ENCODE data around the gene SYT9. TPM values are rescaled to one million over a fixed set of nuclear protein-coding genes. Genes with fewer than 3 reads are reported as not detected.

The SYT9 gene
- total RNA-seq, 1 donor from 2014 or later: 0.16 TPM

DNA sequence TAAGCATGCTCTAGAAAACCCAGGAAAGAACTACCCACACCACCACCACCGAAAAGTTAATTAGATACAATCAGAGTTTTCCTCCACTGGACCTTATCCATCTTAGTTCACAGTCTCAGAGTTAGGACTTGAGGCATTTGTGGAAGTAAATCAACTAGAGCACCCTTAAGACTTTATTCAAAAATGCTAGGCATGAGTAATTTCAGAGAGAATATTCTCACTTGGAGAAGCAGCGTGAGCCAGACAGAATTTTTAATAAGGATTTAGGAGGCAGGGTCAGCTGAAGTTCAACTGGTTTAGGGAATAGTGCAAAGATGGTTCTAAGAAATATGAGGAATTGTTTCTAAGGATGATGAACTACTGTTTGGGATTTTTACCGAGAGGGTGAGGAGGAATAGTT is 232.4 kb downstream of the SYT9 start:
- no peaks in the 10 kb centered on the region for H3K36me3 Mint-ChIP-seq (ENCODE audit: low read depth, unreplicated experiment)
- no peak for FAIRE-seq
- H4K20me1 ChIP-seq (ENCODE audit: insufficient read depth, low read length): no peaks in the 10 kb centered on the region

DNA sequence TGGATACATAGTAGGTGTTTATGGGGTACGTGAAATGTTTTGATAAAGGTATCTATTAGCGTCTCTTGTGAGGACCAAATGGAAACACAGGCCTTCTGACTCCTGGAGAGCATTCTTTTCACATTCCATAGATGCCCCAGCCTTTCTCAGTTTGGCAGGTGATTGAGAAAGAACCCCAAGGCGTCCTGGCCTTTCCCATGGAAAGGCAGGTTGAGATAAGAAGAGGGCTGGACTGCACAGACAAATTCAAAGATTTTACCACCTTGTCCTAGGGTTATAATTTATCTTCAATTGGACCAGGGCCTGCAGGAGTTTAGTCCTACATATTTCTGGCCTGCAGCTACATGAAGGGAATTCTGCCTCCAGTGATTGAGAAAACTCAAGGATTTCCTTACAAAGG is 232.9 kb downstream of the SYT9 start:
- Mint-ChIP-seq H3K4me1 (ENCODE audit: low read depth, unreplicated experiment) (no peaks in the 10 kb centered on the region), H3K27ac (ENCODE audit: unreplicated experiment) (no peak overlapping the region), H3K27me3 (ENCODE audit: low read depth, unreplicated experiment) (no peaks in the 10 kb centered on the region), H3K4me3 (ENCODE audit: unreplicated experiment) (no peak overlapping the region), H3K9me3 (ENCODE audit: unreplicated experiment) (no peaks in the 10 kb centered on the region), H3K36me3 (ENCODE audit: low read depth, unreplicated experiment) (no peaks in the 10 kb centered on the region)
- Histone ChIP-seq H2AFZ (ENCODE audit: low read depth, low read length) (no peak overlapping the region), H3K79me2 (ENCODE audit: insufficient read depth, low read length) (no peaks in the 10 kb centered on the region), H4K20me1 (ENCODE audit: insufficient read depth, low read length) (no peaks in the 10 kb centered on the region), H3K4me1 (ENCODE audit: insufficient read depth, low read length) (no peaks in the 10 kb centered on the region), H3K27me3 (ENCODE audit: insufficient read depth, low read length) (no peaks in the 10 kb centered on the region), H3K4me3 (ENCODE audit: insufficient read depth, low read depth, low read length) (no peak overlapping the region), H3K36me3 (ENCODE audit: insufficient read depth, low read length) (no peaks in the 10 kb centered on the region), H3K27ac (ENCODE audit: low read depth, low read length) (no peak overlapping the region), H3K9me3 (ENCODE audit: insufficient read depth, low read depth, low read length) (no peaks in the 10 kb centered on the region), H3K9ac (ENCODE audit: low read length) (no peak overlapping the region), H3K4me2 (ENCODE audit: low read length) (no peak overlapping the region)
- no peak for DNase-seq (ENCODE audit: low read depth)
- no peak for TF ChIP-seq EZH2 (IDR thresholded peaks at IDR 0.05; ENCODE audit: insufficient read depth, low read length)
- TF ChIP-seq, protein P1, sequence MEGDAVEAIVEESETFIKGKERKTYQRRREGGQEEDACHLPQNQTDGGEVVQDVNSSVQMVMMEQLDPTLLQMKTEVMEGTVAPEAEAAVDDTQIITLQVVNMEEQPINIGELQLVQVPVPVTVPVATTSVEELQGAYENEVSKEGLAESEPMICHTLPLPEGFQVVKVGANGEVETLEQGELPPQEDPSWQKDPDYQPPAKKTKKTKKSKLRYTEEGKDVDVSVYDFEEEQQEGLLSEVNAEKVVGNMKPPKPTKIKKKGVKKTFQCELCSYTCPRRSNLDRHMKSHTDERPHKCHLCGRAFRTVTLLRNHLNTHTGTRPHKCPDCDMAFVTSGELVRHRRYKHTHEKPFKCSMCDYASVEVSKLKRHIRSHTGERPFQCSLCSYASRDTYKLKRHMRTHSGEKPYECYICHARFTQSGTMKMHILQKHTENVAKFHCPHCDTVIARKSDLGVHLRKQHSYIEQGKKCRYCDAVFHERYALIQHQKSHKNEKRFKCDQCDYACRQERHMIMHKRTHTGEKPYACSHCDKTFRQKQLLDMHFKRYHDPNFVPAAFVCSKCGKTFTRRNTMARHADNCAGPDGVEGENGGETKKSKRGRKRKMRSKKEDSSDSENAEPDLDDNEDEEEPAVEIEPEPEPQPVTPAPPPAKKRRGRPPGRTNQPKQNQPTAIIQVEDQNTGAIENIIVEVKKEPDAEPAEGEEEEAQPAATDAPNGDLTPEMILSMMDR (IDR thresholded peaks at IDR 0.05; ENCODE audit: insufficient read depth, low read depth, low read length): no peak
- FAIRE-seq: no peak

More for the DNA sequence above, 232.4 kb downstream of the SYT9 start:
- no peaks in the 10 kb centered on the region for H3K4me1 ChIP-seq (ENCODE audit: insufficient read depth, low read length)
- H3K27ac Mint-ChIP-seq (ENCODE audit: unreplicated experiment): no peak overlapping the region
- no peak overlapping the region for H3K9ac ChIP-seq (ENCODE audit: low read length)
- no peak for DNase-seq (ENCODE audit: low read depth)
- H3K9me3 ChIP-seq (ENCODE audit: insufficient read depth, low read depth, low read length): no peaks in the 10 kb centered on the region
- no peaks in the 10 kb centered on the region for H3K4me1 Mint-ChIP-seq (ENCODE audit: low read depth, unreplicated experiment)
- no peak overlapping the region for H3K4me3 Mint-ChIP-seq (ENCODE audit: unreplicated experiment)
- no peaks in the 10 kb centered on the region for H3K27me3 Mint-ChIP-seq (ENCODE audit: low read depth, unreplicated experiment)
- H3K27me3 ChIP-seq (ENCODE audit: insufficient read depth, low read length): no peaks in the 10 kb centered on the region
- no peak overlapping the region for H3K27ac ChIP-seq (ENCODE audit: low read depth, low read length)
- no peak overlapping the region for H3K4me2 ChIP-seq (ENCODE audit: low read length)
- H3K79me2 ChIP-seq (ENCODE audit: insufficient read depth, low read length): no peaks in the 10 kb centered on the region
- no peak overlapping the region for H2AFZ ChIP-seq (ENCODE audit: low read depth, low read length)
- H3K36me3 ChIP-seq (ENCODE audit: insufficient read depth, low read length): no peaks in the 10 kb centered on the region
- no peaks in the 10 kb centered on the region for H3K9me3 Mint-ChIP-seq (ENCODE audit: unreplicated experiment)
- TF ChIP-seq EZH2 (IDR thresholded peaks at IDR 0.05; ENCODE audit: insufficient read depth, low read length): no peak
- TF ChIP-seq, protein P1 (IDR thresholded peaks at IDR 0.05; ENCODE audit: insufficient read depth, low read depth, low read length): no peak
- no peak overlapping the region for H3K4me3 ChIP-seq (ENCODE audit: insufficient read depth, low read depth, low read length)

GRCh38 chr11:7485186-7486097 is 233.7 kb downstream of the SYT9 start, which contains the start of gene OLFML1:
Gene OLFML1 (plus strand): TSS chr11:7485506. CDS start chr11:7485876, 370 bp downstream.
- H2AFZ ChIP-seq (ENCODE audit: low read depth, low read length): no peak within 1 kb of the TSS
- H3K4me3 ChIP-seq (ENCODE audit: insufficient read depth, low read depth, low read length): no peak within 1 kb of the TSS
- DNase-seq (ENCODE audit: low read depth) (no peak), FAIRE-seq (no peak)
- H3K4me3 Mint-ChIP-seq (ENCODE audit: unreplicated experiment): no peak within 1 kb of the TSS
- H3K4me1 ChIP-seq (ENCODE audit: insufficient read depth, low read length): no peaks in the 10 kb centered on the region
- no peaks in the 10 kb centered on the region for H3K79me2 ChIP-seq (ENCODE audit: insufficient read depth, low read length)
- no peaks in the 10 kb centered on the region for H4K20me1 ChIP-seq (ENCODE audit: insufficient read depth, low read length)
- H3K27me3 Mint-ChIP-seq (ENCODE audit: low read depth, unreplicated experiment): no peaks in the 10 kb centered on the region
- H3K36me3 ChIP-seq (ENCODE audit: insufficient read depth, low read length): no peaks in the 10 kb centered on the region
- TF ChIP-seq, protein P1 (IDR thresholded peaks at IDR 0.05; ENCODE audit: insufficient read depth, low read depth, low read length): no peak
- TF ChIP-seq EZH2 (IDR thresholded peaks at IDR 0.05; ENCODE audit: insufficient read depth, low read length): no peak
- no peak within 1 kb of the TSS for H3K4me2 ChIP-seq (ENCODE audit: low read length)
- H3K27ac ChIP-seq (ENCODE audit: low read depth, low read length): no peak within 1 kb of the TSS
- no peaks in the 10 kb centered on the region for H3K27me3 ChIP-seq (ENCODE audit: insufficient read depth, low read length)
- H3K4me1 Mint-ChIP-seq (ENCODE audit: low read depth, unreplicated experiment): no peaks in the 10 kb centered on the region
- no peak within 1 kb of the TSS for H3K27ac Mint-ChIP-seq (ENCODE audit: unreplicated experiment)
- H3K9me3 Mint-ChIP-seq (ENCODE audit: unreplicated experiment): no peaks in the 10 kb centered on the region
- no peaks in the 10 kb centered on the region for H3K36me3 Mint-ChIP-seq (ENCODE audit: low read depth, unreplicated experiment)
- H3K9ac ChIP-seq (ENCODE audit: low read length): no peak within 1 kb of the TSS
- H3K9me3 ChIP-seq (ENCODE audit: insufficient read depth, low read depth, low read length): no peaks in the 10 kb centered on the region

Measured in astrocyte (in vitro differentiated cells and primary cell).